GM21367 (cell line): ENCODE measurements around the gene SMPD1.
A peak's percentile ranks its signal among the peaks of the same experiment; 100 is the strongest.

ENCODE experiments used
- ATAC-seq: cut with Tn5 transposase; IDR thresholded peaks from one replicate; pipeline ENCODE4 v1.9.1; 2021; ENCODE audit not compliant: unreplicated experiment

SMPD1 gene

DNA sequence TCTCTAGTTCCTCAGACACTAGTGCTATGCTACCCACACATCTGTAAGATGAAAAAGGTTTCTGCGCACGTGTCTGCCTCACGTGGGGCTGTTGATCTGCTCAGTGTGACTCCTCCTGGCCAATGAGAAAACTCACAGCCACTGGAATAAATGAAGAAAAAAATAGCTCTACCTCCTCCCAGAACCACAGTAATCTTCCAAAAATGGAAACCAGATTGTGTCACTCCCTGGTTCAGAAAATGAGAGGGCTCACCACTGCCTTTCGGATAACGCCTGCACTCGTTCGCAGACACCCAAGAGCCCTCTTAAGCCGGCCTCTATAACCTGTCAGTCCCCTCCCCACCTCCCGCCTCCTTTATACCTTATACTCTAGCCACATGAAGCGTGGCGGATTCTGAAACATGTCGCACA lies 23.5 kb downstream of the SMPD1 start:
- ATAC-seq, result no peak

GRCh38 chr11:6414874-6415328 lies 24.6 kb downstream of the SMPD1 start:
- peak; percentile 44 for ATAC-seq

GRCh38 chr11:6415797-6416196 lies 25.5 kb downstream of the SMPD1 start:
- ATAC-seq, result no peak

DNA sequence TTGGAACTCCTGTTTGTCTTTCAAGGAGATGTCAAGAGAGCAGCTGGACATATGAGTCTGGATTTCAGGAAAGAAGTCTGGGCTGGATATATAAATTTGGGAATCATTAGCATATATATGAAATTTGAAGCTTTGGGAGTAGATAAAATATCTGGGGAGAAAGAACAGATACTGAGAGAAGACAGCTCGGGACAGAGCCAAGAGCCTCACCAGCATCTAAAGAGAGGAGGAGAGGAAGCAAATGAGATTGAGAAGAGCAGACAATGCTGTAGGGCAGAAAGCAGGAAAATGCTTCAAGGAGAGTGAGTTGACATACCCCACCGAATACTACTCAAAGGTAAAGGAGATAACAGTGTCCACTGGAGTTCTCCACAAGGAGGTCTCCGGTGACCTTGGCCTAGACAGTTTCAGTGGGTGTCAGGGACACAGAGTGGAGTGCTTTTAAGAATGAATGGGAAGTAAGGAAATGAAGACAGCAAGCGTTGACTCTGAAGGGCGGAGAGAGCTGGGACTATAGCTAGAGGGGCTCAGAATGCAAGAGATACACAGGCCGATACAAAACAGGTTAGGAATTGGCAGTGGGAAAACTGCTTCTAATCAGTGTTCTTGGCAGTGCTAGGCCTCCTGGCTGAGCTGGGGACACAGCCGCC lies 27.8 kb downstream of the SMPD1 start:
- ATAC-seq, result no peak

GRCh38 chr11:6418557-6419008 lies 28.3 kb downstream of the SMPD1 start:
- ATAC-seq, result no peak

GRCh38 chr11:6419009-6419631 lies 28.8 kb downstream of the SMPD1 start, which contains the start of gene APBB1:
APBB1 (minus strand) TSS chr11:6419094; CDS start chr11:6411347, 7,747 bp downstream.
- peak; percentile 57 for ATAC-seq

GRCh38 chr11:6420677-6421076 lies 30.4 kb downstream of the SMPD1 start:
- ATAC-seq, result no peak

GRCh38 chr11:6427516-6427915 lies 37.2 kb downstream of the SMPD1 start:
- ATAC-seq, result no peak

DNA sequence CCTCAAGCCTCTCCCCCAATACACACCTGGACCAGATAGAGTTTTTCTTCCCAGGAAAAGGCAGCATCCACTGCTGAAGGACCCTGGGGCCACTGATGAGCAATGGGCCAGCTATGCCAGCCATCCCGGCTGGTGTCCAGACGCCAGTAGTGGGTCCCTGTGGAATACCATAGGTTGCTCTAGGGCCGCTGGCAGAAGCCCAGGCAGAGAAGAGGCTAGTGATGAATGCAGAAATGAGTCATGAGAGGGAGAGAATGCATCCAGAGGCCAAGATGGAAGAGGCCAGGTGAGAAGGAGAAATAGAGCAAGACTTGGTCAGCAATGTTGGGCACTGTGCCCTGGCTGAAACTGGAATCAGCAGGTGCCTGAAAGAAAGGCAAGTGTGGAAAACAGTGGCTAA lies 41.6 kb downstream of the SMPD1 start:
- no peak for ATAC-seq

DNA sequence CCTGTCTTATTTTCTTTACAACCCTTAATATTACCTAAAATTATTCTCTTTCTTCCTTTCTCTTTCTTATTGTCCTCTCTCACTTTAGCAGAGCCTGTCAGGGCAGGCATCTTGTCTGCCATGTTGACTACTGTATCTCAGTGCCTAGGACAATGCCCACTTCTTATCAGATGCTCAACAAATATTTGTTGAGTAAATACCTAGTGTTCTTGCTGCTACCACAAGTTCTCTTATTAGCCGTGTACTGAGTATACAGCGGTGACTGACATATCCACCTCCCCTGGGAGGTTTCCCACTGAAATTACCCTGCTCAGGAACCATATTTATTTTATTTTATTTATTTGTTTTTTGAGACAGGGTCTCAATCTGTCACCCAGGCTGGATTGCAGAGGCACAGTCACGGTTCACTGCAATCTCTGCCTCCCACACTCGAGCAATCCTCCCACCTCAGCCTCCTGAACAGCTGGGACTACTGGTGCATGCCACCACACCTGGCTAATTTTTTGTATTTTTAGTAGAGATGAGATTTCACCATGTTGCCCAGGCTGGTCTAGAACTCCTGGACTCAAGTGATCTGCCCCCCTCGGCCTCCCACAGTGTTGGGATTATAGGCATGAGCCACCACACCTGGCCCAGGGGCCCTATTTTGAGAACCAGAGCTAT lies 43.9 kb downstream of the SMPD1 start:
- peak; percentile 41 for ATAC-seq

GRCh38 chr11:6437423-6437822 lies 47.1 kb downstream of the SMPD1 start:
- no peak for ATAC-seq

DNA sequence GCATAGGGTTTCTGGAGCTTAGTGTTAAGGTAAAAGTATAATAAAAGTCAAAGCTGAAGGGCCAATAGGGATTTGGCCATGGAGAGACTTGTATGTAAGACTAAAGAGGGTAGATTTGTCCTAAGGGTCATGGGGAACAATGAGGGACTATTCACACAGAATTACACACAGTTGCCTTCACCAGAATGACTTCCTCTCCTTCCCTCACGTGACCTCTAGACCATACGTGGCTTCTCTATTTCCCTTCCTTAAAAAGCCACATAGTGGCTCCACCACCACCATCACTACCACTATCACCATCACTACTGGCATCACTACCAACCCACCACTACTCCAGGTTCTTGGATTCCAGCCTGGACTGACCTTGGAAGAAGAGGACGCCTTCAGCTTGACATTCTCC lies 47.7 kb downstream of the SMPD1 start:
- ATAC-seq, result no peak

DNA sequence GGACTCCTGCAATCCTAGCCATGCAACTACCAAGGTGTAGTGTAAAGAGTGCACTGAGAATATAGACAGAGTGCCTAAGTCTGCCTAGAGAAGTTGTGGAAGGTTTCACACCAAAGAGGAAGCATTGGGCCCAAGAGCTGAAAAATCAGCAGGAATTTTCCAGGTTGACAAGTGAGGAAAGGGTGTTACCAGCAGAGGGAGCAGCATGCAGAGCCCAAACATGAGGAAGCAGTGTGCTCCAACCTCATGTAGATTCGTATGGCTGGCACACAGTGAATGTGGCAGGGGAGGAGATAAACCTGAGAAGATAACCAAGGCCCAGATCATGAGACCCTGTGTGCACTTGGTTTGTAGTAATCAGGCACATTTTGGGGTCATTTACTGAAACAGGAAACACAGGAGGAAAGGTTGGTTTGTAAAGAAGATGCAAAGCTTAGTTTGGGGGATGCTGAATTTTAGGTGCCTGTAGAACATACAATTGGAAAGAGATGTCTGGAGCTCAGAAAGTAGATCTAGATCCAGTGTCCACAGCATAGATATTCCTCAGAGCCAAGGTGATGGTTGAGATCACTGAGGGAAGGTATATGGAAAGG lies 48.8 kb downstream of the SMPD1 start:
- no peak for ATAC-seq

DNA sequence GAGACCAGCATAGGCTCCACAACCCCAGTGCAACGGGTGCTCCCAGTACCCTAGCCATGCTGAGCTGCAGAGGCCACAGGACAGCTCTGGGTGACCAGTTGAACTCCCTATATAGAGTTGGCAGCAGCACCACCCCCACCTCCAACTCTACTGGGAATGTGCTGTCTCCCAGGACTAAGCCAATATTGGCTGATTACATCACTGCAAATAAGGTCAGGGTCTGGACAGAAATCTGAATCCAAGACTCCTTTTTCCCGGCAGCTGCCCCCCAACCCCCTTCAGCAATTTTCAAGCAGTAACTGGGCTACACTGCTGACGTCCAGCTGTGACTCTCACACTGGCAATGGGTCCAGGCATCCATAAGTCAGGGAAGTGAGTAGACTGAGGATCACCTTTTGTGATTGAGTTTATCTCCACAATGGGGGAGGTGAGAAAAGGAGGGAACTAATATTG lies 50.7 kb downstream of the SMPD1 start, which contains the start of gene HPX:
TSS of gene HPX (minus strand) at position 82 of the 453 bp plus-strand sequence. CDS start at position 58, 24 bp downstream.
- no peak for ATAC-seq

DNA sequence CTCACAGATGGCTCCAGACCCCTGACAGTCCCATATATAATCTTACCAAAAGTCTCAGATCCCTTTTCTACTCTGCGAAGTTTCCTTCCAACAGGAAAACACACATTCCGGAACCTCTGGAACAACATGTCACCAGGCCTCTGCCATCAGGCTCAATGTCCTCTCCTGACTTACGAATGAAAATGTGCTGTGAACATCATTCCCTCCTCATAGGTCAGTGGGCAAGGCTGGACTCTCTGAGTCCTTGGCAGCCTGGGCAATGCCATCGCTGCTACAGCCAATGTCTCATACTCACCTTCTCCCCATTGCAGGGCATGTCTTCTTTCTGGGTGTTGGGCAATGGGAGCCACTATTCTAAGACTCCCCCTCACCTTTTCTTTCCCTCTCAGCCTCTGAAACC lies 52.2 kb downstream of the SMPD1 start:
- no peak for ATAC-seq

- ATAC-seq, result peak; percentile 85
These were observed 53.2 kb downstream of the SMPD1 start for GRCh38 chr11:6443269-6444003.
